HS-5 (cell line): ENCODE data around the gene HYLS1.
"Not testable (repeated sequence)": the region's sequence is repeated elsewhere in the genome, so short reads cannot be mapped to it uniquely, and the experiment has no call there.

Experiments used
- DNase-seq: peaks from one replicate; pipeline ENCODE4 v3.0.0-alpha.2; 2012; ENCODE audit warnings: low read depth

The HYLS1 gene

GRCh38 chr11:125887373-125888324, at the start of gene HYLS1:
TSS of gene HYLS1 (plus strand) at chr11:125887668. CDS start at chr11:125899369, 11,701 bp downstream.
- DNase-seq, result peak; percentile 85

- no peak for DNase-seq
Measured at GRCh38 chr11:125842321-125842948, 45.0 kb upstream of the HYLS1 start.

DNA sequence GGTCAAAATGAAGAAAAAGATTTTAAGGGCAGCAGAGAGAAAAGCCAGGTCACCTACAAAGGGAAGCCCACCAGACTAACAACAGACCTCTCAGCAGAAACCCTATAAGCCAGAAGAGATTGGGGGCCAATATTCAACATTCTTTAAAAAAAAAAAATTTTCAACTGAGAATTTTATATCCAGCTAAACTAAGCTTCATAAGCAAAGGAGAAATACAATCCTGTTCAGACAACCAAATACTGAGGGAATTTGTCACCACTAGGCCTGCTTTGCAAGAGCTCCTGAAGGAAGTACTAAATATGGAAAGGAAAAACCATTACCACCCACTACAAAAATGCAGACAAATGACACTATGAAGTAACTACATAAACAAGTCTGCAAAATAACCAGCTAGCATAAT, 41.3 kb upstream of the HYLS1 start:
- no peak for DNase-seq

DNA sequence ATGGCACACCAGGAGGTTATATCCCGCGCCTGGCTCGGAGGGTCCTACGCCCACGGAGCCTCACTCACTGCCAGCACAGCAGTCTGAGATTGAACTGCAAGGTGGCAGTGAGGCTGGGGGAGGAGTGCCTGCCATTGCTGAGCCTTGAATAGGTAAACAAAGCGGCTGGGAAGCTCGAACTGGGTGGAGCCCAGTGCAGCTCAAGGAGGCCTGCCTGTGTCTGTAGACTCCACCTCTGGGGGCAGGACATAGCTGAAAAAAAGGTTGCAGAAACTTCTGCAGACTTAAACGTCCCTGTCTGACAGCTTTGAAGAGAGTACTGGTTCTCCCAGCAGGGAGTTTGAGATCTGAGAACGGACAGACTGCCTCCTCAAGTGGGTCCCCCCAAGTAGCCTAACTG, 29.8 kb upstream of the HYLS1 start:
- DNase-seq, result not testable (repeated sequence)

GRCh38 chr11:125862786-125863185, 24.7 kb upstream of the HYLS1 start:
- DNase-seq, result not testable (repeated sequence)

- DNase-seq, result not testable (repeated sequence)
Measured at GRCh38 chr11:125865354-125865753, 22.1 kb upstream of the HYLS1 start.

GRCh38 chr11:125869521-125869920, 17.9 kb upstream of the HYLS1 start:
- no peak for DNase-seq

DNA sequence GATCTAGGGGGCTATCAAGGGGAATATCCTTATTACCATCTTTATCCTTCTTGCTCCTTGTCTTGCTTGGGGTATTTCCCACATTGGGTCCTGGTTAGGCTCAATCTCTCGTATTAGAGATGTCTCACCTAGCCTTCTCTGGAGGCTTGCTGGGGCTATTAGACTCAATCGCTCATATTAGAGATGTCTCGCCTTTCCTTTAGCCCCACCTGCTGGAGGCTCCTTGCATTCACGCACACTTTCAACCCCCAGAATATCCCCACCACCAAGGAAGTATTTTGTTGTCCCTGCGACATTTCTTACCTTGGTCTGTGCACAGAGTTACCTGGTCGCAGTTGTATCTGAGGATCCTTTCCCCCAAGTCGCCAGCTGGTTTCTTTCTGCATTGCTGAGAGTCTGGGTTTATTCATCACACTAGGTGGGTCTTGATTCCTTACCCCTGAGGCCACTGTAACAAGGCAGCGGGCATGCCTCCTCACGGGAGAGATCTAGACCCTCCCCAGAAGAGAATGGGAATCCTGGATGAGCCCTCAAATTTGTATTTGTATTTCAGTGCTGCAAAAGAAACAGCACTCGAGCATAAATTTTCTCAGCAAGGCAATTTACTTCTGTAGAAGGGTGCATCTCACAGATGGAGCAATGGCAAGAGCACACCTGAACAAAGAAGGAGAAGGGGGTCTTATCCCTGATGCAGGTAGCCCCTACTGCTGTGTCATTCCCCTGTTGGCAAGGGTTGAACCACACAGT, 15.9 kb upstream of the HYLS1 start:
- DNase-seq, result no peak

DNA sequence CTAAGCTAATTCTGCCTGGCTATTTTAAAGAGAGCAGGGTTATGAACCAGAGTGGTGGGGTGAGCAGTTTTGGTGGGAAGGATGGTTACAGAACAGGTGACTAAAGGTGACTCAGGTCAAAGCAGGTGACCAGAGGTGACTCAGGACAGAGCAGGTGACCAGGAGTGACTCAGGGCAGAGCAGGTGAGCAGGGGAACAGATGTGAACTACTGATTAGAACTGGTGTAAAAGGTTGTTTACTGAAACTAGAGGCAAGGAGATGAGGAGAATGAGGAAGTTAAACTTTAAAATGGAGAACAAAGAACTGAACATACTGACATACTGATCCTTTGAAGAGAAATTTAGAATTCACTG, 15.4 kb upstream of the HYLS1 start:
- DNase-seq, result no peak

GRCh38 chr11:125873881-125874555, 13.4 kb upstream of the HYLS1 start:
- no peak for DNase-seq

DNA sequence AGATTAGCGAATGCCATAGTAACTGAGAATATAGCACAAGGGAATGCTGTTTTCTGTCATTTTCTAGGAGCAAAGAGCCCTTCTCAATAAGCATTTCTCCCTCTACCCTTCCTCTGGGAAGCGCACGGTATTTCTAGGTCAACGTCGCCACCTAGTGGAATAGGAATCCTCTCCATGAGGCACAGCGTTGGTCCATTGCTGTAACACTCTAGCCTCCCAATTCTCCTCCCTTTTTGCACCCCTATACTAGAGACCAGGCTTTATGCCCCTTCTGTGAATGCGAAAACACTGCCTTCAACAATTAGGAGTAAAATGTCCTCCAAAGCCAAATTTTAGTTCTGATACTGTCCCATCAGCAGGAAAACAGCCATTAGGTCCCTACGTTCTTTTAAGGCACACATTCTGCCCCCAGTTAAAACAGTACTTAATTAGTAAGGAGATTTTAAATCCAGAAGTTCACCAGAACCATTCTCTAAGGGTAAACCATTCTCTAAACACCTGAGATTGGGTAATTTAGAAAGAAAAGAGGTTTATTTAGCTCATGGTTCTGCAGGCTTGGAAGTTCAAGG, 12.8 kb upstream of the HYLS1 start:
- peak; percentile 25 for DNase-seq

- DNase-seq, result no peak
Measured at GRCh38 chr11:125881291-125881690, 6.2 kb upstream of the HYLS1 start.

- no peak for DNase-seq
Measured at GRCh38 chr11:125883375-125883774, 4.1 kb upstream of the HYLS1 start.

DNA sequence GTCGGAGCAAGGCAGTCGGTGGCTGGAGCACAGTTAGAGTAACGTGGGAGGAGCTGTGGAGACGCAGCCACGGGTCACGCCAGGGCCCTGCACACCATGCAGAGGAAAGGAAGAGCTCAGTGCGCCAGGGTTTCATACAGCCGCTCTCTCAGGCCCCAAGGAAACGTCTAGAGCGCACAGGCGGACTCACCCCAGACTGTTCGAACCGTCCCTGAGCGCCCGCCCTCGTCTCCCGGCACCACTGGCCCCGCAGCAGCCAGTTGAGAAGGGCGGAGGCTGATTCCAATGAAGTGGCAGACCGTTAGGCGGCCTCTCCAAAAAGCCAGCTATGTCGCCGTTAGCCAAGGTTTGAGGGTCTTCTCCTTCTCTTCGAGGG, 483 bp upstream of the HYLS1 start:
- no peak for DNase-seq

- no peak for DNase-seq
Measured at GRCh38 chr11:125890447-125891100, 3.1 kb downstream of the HYLS1 start.

GRCh38 chr11:125892071-125892470, 4.6 kb downstream of the HYLS1 start:
- DNase-seq, result peak; percentile 29

DNA sequence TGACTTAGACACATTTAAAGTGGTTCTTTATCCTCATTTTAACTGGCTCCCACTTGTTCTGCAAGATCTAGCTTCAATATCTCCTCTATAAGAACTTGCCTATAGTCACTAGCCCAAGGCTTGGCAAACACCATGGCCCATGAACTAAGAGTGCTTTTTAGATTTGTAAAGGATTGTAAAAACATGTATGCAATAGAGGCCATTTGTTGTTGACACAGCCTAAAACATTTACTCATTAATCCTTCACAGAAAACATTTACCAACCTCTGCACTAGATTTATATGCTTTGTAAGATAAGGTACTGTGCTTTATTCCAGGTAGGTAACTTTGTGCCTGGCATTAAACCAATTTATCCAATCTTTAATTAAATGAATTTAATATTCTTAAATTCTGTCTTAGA, 5.5 kb downstream of the HYLS1 start:
- no peak for DNase-seq

DNA sequence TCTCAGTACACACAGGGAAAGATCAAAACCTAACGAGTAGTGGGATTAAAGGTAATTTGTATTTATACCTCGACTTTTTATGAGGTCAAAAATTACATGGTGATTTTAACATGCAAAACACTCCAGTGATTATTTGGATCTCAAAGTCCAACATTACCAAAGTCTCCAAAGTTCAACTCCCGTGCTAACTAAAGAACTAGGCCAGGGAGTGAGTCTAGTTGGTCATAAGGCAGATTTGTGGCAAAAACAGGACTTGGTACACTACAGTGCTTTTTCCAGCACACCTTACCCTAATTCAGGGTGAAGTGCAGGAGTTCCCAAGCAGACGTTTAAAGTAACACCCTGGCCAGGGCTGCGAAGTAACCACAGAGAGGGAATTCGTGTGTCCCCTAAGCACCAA, 14.4 kb downstream of the HYLS1 start:
- DNase-seq, result no peak

GRCh38 chr11:125902277-125902926, 14.9 kb downstream of the HYLS1 start:
- DNase-seq, result no peak

DNA sequence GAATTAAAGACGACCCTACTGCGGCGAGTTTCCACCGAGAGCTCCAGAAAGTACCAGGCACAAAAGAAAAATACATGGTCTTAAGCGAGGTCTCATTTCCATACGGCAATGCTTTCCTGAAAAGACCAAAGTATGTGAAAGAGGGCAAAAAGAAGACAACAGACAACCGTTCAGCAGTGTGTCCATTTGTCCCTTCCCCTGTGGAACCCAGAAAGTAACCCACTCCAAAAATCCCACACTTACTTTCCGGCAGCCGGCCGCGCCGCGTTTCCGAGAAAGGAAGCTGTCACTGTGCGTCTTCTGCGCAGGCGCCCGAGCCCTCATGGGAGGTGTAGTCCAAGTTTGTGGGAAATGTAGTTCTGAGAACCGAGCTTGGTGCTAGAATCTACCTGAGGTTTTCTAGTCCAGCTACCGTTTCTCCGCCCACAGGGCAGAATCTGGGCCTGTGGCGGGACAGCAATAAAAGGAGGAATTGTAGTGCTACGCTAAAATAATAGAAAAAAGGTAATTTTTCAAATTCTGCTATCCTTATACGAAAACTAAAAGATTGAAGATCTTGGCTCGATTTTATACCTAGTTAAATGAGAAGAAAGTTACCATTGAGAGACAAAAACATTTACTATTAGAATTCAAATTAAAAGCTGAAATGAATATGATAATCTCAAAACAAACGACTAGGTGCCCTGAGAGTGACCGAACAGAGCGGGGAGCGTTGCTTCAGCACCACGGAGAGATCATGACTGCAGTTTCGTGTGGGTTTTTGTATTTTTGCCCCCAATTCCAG, 15.7 kb downstream of the HYLS1 start, which contains the start of gene PUS3:
PUS3 (minus strand) TSS at position 280 of the 784 bp plus-strand sequence. CDS start 6,922 bp downstream, outside the sequence.
- peak; percentile 35 for DNase-seq
